WI38 (cell line): Measurements from ENCODE around the gene SHISA9.

ENCODE experiments used
- H3K4me3 ChIP-seq: 2 replicates; pipeline ENCODE4 v1.5.1; 2011; ENCODE audit warnings: low read depth, mild to moderate bottlenecking, control low read depth, low read length
- TF ChIP-seq, protein P1 (sequence below): IDR thresholded peaks from 2 replicates; pipeline ENCODE4 v1.5.1; 2012; ENCODE audit warnings: low read depth, mild to moderate bottlenecking, control low read depth, low read length

Gene SHISA9

DNA sequence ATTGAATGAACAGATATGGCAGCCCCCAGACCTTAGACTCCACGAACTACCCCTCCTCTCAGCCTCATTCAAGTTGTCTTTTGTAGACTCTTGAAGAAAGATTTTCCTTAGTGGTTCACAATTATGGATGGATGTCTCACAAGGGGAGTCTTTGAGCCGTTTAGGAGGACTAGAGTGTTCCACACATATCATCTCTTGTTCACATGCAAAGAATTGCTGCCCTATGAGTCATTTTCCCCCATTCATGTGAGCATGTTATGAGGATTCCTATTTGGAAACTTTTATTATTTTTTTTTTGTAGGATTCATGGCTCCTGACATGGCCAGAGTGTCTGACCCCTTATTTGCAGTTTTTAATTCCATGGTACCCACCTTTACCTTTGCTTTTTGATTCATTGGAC lies 237.1 kb downstream of the SHISA9 start:
- TF ChIP-seq, protein P1, sequence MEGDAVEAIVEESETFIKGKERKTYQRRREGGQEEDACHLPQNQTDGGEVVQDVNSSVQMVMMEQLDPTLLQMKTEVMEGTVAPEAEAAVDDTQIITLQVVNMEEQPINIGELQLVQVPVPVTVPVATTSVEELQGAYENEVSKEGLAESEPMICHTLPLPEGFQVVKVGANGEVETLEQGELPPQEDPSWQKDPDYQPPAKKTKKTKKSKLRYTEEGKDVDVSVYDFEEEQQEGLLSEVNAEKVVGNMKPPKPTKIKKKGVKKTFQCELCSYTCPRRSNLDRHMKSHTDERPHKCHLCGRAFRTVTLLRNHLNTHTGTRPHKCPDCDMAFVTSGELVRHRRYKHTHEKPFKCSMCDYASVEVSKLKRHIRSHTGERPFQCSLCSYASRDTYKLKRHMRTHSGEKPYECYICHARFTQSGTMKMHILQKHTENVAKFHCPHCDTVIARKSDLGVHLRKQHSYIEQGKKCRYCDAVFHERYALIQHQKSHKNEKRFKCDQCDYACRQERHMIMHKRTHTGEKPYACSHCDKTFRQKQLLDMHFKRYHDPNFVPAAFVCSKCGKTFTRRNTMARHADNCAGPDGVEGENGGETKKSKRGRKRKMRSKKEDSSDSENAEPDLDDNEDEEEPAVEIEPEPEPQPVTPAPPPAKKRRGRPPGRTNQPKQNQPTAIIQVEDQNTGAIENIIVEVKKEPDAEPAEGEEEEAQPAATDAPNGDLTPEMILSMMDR, result no peak
- H3K4me3 ChIP-seq, result no peak overlapping the region

DNA sequence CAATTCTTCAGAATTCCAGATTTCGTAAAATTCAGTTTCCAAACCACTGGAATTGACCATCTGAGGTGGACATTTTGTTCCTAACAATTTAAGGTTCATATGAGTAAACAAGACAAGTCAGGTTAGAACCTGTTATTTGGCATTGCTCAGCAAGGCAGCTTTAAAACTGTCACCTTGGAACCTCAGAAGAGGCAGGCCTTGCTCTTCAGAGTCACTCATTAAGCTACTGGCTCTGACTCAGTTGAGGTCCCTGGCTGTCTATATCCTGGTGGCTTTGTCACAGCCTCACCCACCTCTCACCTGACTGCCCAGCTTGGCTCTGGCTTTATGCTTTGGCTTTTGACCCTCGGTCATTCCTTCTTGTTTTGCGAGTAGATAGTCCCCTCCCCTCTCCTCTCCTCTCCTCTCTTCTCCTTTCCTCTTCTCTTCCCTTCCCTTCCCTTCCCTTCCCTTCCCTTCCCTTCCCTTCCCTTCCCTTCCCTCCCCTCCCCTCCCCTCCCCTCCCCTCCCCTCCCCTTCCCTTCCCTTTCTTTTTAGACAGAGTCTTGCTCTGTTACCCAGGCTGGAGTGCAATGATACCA lies 238.4 kb downstream of the SHISA9 start:
- TF ChIP-seq, protein P1, result no peak
- no peak overlapping the region for H3K4me3 ChIP-seq

DNA sequence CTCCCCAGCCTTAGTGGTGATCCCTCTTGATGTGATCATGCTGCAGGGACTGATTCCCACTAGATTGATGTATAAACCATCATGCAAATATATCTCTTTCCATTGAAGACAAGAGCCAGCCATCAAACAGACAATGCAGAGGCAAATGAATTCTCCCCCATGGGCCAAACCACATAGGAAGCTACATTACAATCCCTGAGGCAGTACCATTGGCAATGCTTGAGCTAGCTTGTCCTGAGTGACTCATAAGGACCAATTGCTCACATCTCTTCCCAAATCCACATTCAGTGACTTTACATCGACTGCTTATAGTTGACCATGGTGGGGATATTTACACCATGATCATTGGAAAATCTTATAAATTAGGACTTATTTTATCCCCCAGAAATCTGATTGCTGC lies 242.2 kb downstream of the SHISA9 start:
- H3K4me3 ChIP-seq, result no peak overlapping the region
- TF ChIP-seq, protein P1, result no peak

DNA sequence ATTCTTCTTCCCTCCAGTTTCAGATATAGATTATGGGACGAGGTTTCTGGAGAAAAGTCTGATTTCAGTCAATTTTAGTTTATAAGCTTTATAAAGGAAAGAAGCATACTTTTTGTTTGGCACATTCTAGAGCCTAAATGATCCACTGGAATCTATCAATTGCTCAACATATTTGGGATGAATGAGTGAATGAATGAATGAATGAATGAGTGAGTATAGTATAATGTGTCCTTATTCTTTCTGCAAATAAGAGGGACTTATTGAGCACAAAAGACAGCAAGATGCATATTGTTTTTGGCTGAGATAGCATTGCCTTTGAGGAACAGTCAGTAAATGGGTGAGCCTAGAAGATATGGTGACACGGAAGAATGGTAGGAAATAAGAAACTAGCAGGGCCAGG lies 245.4 kb downstream of the SHISA9 start:
- H3K4me3 ChIP-seq, result no peak overlapping the region
- TF ChIP-seq, protein P1, result no peak

DNA sequence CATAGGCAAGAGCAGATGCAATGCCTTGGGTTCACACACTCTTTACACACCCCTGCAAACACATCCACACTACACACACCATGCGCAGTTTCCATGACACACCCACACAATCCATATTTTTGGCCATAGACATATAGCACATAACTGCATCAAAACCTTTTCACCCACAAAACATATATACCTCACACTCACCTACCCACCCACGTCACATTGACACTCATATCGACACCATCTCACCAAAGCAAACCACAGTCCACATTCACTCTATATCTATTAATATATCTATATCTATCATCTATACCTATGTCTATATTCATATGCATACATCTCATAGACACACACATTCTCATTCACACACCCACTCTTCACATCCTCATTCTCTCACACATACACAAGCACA lies 246.9 kb downstream of the SHISA9 start:
- no peak overlapping the region for H3K4me3 ChIP-seq
- TF ChIP-seq, protein P1, result no peak

DNA sequence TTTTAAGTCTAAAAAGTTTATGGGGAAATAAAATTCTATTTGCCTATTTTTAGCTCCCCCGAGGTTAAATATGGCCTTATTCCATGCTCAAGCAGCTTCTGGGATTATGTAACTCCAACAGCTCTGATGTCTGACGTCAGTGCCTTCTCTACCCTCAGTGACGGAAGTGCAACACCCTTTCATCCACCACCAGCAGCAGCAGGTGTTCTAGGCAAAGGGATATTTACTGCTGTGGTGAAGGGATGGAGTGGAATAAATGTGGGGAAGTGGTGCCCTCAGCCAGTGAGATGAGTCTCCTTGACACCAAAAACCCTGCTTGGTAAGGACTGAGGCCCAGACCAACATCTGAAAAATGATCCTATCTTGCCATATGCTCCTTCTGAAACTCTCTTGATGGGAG lies 247.4 kb downstream of the SHISA9 start:
- TF ChIP-seq, protein P1, result no peak
- no peak overlapping the region for H3K4me3 ChIP-seq

DNA sequence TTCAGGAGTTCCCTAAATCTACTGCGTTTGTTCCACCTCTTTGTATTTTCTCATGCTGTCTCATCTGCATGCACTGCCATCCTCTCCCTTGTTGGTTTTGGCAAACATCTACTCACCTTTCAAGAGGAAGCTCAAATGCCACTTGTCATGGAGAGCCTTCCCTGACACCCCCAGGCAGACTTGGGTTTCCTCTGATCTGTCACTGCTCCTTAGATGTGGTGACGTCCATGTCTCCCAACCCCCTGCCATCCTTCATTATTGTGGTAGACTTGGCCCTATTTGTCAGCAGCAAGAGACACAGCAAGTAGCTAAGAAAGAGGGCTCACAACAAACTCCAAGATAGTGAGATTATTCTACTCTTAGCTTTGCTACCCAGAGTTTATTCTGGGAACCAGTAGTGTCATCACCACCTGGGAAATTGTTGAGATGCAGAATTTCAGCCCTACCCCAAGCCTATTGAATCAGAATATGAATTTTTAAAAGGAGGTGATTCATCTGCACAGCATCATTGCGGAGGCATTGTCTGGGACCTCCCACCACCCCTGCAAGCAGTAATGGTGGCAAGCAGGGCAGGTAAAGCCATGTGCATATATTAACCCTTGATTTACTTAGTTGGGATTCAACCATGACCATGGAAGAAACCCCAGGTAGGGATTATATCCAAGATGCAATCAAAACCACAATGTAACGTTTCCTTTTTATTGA lies 248.9 kb downstream of the SHISA9 start:
- H3K4me3 ChIP-seq, result no peak overlapping the region

More for the DNA sequence above, 248.9 kb downstream of the SHISA9 start:
- TF ChIP-seq, protein P1, result no peak
